Keratinocyte (primary cell): Measurements from ENCODE around the gene B3GAT1. TPM values are rescaled to one million over a fixed set of nuclear protein-coding genes. Genes with fewer than 3 reads are reported as not detected.

Source experiments
- DNase-seq: peaks from one replicate; pipeline ENCODE4 v3.0.0-alpha.2; 2011; ENCODE audit warnings: low read depth, missing footprints, low spot score
- FAIRE-seq: peaks from 2 replicates; lab custom pipeline; 2011; peaks lifted over from hg19 to GRCh38; lab: Jason Lieb, UNC
- H2AFZ ChIP-seq: 2 replicates; pipeline ENCODE4 v1.6.0; 2012; ENCODE audit warnings: low read length, control low read depth, inconsistent platforms; ENCODE audit not compliant: control insufficient read depth
- H3K27ac ChIP-seq: 2 replicates; pipeline ENCODE4 v1.5.1; 2011; ENCODE audit warnings: low read length; ENCODE audit not compliant: control insufficient read depth, insufficient read depth
- H3K27me3 ChIP-seq: 3 replicates; pipeline ENCODE4 v1.6.0; 2011; ENCODE audit warnings: low read length; ENCODE audit not compliant: control insufficient read depth, insufficient read depth; ENCODE audit errors: extremely low read depth
- H3K36me3 ChIP-seq, 2 experiments: 2 replicates in 1 of 2; 3 replicates in 1 of 2; pipeline ENCODE4 v1.5.1; 2011; ENCODE audit warnings: low read length in 2 of 2, mild to moderate bottlenecking in 1 of 2; ENCODE audit not compliant: control insufficient read depth in 2 of 2, insufficient read depth in 2 of 2; ENCODE audit errors: extremely low read depth in 1 of 2
- H3K4me1 ChIP-seq: 3 replicates; pipeline ENCODE4 v1.5.1; 2011; ENCODE audit warnings: low read length; ENCODE audit not compliant: control insufficient read depth, insufficient read depth; ENCODE audit errors: extremely low read depth
- H3K4me2 ChIP-seq: 3 replicates; pipeline ENCODE4 v1.6.0; 2011; ENCODE audit warnings: low read depth, low read length; ENCODE audit not compliant: control insufficient read depth, insufficient read depth; ENCODE audit errors: extremely low read depth
- H3K4me3 ChIP-seq, 3 experiments: fragments of 200-600 bp in 1 of 3; sonication (generic) in 1 of 3; 2 replicates in 2 of 3; 3 replicates in 1 of 3; pipeline ENCODE4 v1.5.1; 2011 to 2016; ENCODE audit warnings: low read length in 3 of 3, mild to moderate bottlenecking in 3 of 3, control low read depth in 2 of 3, inconsistent platforms in 1 of 3, low read depth in 1 of 3, mixed read lengths in 1 of 3, mixed run types in 1 of 3, moderate library complexity in 1 of 3; ENCODE audit not compliant: control insufficient read depth in 2 of 3, insufficient read depth in 2 of 3; ENCODE audit errors: extremely low read depth in 1 of 3
- H3K79me2 ChIP-seq: 2 replicates; pipeline ENCODE4 v1.6.0; 2012; ENCODE audit warnings: low read length; ENCODE audit not compliant: control insufficient read depth, insufficient read depth
- H3K9ac ChIP-seq: 3 replicates; pipeline ENCODE4 v1.6.0; 2011; ENCODE audit warnings: low read length; ENCODE audit not compliant: control insufficient read depth, insufficient read depth; ENCODE audit errors: extremely low read depth
- H3K9me1 ChIP-seq: 3 replicates; pipeline ENCODE4 v1.6.0; 2011; ENCODE audit warnings: low read length; ENCODE audit not compliant: control insufficient read depth, insufficient read depth; ENCODE audit errors: extremely low read depth
- H3K9me3 ChIP-seq: 2 replicates; pipeline ENCODE4 v1.5.1; 2012; ENCODE audit warnings: low read depth, low read length; ENCODE audit not compliant: control insufficient read depth
- H4K20me1 ChIP-seq: 3 replicates; pipeline ENCODE4 v1.6.0; 2011; ENCODE audit warnings: low read length; ENCODE audit not compliant: control insufficient read depth, insufficient read depth; ENCODE audit errors: extremely low read depth
- CTCF ChIP-seq, 3 experiments: IDR thresholded peaks in 1 of 3; conservative IDR thresholded peaks in 1 of 3; optimal IDR thresholded peaks in 1 of 3; 2 replicates in 2 of 3; 3 replicates in 1 of 3; pipeline versions ENCODE3 to v1.5.1; 2011; ENCODE audit warnings: low read length in 3 of 3, mild to moderate bottlenecking in 3 of 3, moderate library complexity in 2 of 3, control low read depth in 1 of 3, inconsistent platforms in 1 of 3; ENCODE audit not compliant: insufficient read depth in 2 of 3; ENCODE audit errors: extremely low read depth in 1 of 3
- EZH2 ChIP-seq: IDR thresholded peaks from one replicate; pipeline ENCODE4 v1.6.1; 2012; ENCODE audit warnings: inconsistent platforms, mild to moderate bottlenecking, low read length, moderate library complexity
- dilution Hi-C: fragments of 300-500 bp; cut with MboI; formaldehyde crosslinking; loops from one replicate; pipeline ENCODE4 v1.7.0; 2020; ENCODE audit warnings: low sequenced_read_pairs; ENCODE audit not compliant: extremely low pct_ligation_motif_present
- polyA plus RNA-seq, 5 experiments: library from polyadenylated mRNA; depleted of rRNA in 3 of 5; stranded (reverse) in 3 of 5; stranded (forward) in 1 of 5; unstranded in 1 of 5; fragments of >200 nt; gene quantifications; 1 replicate in 1 of 5; 2 replicates in 3 of 5; 3 replicates in 1 of 5; pipeline versions ENCODE4 v1.2.1 to v1.2.3, GENCODE V29; 2011 to 2012; ENCODE audit warnings: missing spikeins in 2 of 5, low read depth in 1 of 5, low replicate concordance in 1 of 5

The B3GAT1 gene
- polyA plus RNA-seq, 1 donor (not counting 4 experiments of a cell fraction or from before 2014, with no cell fraction given): 0.04 TPM

- Histone ChIP-seq H3K27me3 (peaks cover 14% of the 10 kb centered on the region), H3K4me2 (no peak overlapping the region), H4K20me1 (no peaks in the 10 kb centered on the region), H3K9me3 (no peaks in the 10 kb centered on the region), H3K9ac (no peak overlapping the region), H2AFZ (no peak overlapping the region), H3K9me1 (no peaks in the 10 kb centered on the region), H3K27ac (no peak overlapping the region), H3K4me1 (no peaks in the 10 kb centered on the region), H3K36me3 (no peaks in the 10 kb centered on the region), H3K79me2 (no peaks in the 10 kb centered on the region), H3K4me3 (no peak overlapping the region)
- FAIRE-seq (no peak), DNase-seq (no peak)
- dilution Hi-C loops: no loop called here
- TF ChIP-seq EZH2 (no peak), CTCF (optimal IDR thresholded peaks at IDR 0.05 in 1 of 3, IDR thresholded peaks at IDR 0.05 in 1 of 3, conservative IDR thresholded peaks at IDR 0.05 in 1 of 3; ENCODE audit: extremely low read depth in 1 of 3, insufficient read depth in 2 of 3, low read length in 3 of 3) (no peak)
Measured at GRCh38 chr11:134383576-134384221, 28.3 kb downstream of the B3GAT1 start.

GRCh38 chr11:134382830-134383229 is 29.2 kb downstream of the B3GAT1 start:
- no peaks in the 10 kb centered on the region for H3K36me3 ChIP-seq
- no peaks in the 10 kb centered on the region for H3K79me2 ChIP-seq
- peaks cover 14% of the 10 kb centered on the region for H3K27me3 ChIP-seq
- no peaks in the 10 kb centered on the region for H3K4me1 ChIP-seq
- no peaks in the 10 kb centered on the region for H4K20me1 ChIP-seq
- no peak for DNase-seq
- H2AFZ ChIP-seq: no peak overlapping the region
- no peaks in the 10 kb centered on the region for H3K9me1 ChIP-seq
- H3K9ac ChIP-seq: no peak overlapping the region
- no peak overlapping the region for H3K4me2 ChIP-seq
- H3K4me3 ChIP-seq: no peak overlapping the region
- TF ChIP-seq EZH2 (no peak), CTCF (optimal IDR thresholded peaks at IDR 0.05 in 1 of 3, IDR thresholded peaks at IDR 0.05 in 1 of 3, conservative IDR thresholded peaks at IDR 0.05 in 1 of 3; ENCODE audit: extremely low read depth in 1 of 3, insufficient read depth in 2 of 3, low read length in 3 of 3) (no peak)
- dilution Hi-C loops: no loop called here
- H3K27ac ChIP-seq: no peak overlapping the region
- H3K9me3 ChIP-seq: no peaks in the 10 kb centered on the region
- FAIRE-seq: no peak
